ENCODE data around the gene LRGUK.
"Not testable (repeated sequence)": the region's sequence is repeated elsewhere in the genome, so short reads cannot be mapped to it uniquely, and the experiment has no call there.

DNA sequence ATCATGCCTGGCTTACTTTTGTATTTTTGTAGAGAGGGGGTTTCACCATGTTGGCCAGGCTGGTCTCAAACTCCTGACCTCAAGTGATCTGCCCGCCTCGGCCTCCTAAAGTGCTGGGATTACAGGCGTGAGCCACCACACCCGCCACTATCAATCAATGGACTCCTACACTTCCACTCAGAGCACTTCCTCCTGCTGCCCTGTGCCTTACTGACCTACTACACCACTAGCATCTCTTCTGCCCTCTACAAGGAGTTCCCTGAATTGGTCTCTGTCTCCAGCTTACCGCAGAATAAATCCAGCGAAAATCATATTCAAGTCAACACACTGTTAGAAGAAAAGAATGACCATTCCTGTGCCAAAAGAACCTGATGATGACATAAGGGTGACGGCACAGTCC, 168.8 kb downstream of the LRGUK start:
- TF ChIP-seq CTCF (IDR thresholded peaks at IDR 0.05; ENCODE audit: low read length); EZH2 (IDR thresholded peaks at IDR 0.05; ENCODE audit: borderline replicate concordance, low read length): not testable (repeated sequence)

Measured in OCI-LY1 (cell line).